NAMALWA (cell line): ENCODE results near the gene C16orf89.
"Not testable (repeated sequence)": the region's sequence is repeated elsewhere in the genome, so short reads cannot be mapped to it uniquely, and the experiment has no call there.

Source experiments
- DNase-seq: peaks from one replicate; pipeline ENCODE4 v3.0.0-alpha.2; 2015; ENCODE audit warnings: low spot score

Gene C16orf89

GRCh38 chr16:5084802-5085201, 19.0 kb upstream of the C16orf89 start:
- DNase-seq = peak; percentile 76

- not testable (repeated sequence) for DNase-seq
Measured at GRCh38 chr16:5084099-5084731, 18.5 kb upstream of the C16orf89 start.

GRCh38 chr16:5083646-5084045, 17.9 kb upstream of the C16orf89 start:
- DNase-seq = not testable (repeated sequence)

GRCh38 chr16:5080996-5081395, 15.2 kb upstream of the C16orf89 start:
- not testable (repeated sequence) for DNase-seq

- DNase-seq = not testable (repeated sequence)
Measured at GRCh38 chr16:5080461-5080860, 14.7 kb upstream of the C16orf89 start.

- DNase-seq = no peak
Measured at GRCh38 chr16:5078626-5079025, 12.9 kb upstream of the C16orf89 start.

- DNase-seq = no peak
Measured at GRCh38 chr16:5077304-5077703, 11.5 kb upstream of the C16orf89 start.

GRCh38 chr16:5075637-5076036, 9.9 kb upstream of the C16orf89 start:
- no peak for DNase-seq

- not testable (repeated sequence) for DNase-seq
Measured at GRCh38 chr16:5073771-5074170, 8.0 kb upstream of the C16orf89 start.

GRCh38 chr16:5073279-5073629, 7.5 kb upstream of the C16orf89 start:
- no peak for DNase-seq

- no peak for DNase-seq
Measured at GRCh38 chr16:5072334-5073278, 6.8 kb upstream of the C16orf89 start.

- DNase-seq = peak; percentile 91
Measured at GRCh38 chr16:5071681-5072333, 6.1 kb upstream of the C16orf89 start, which contains the start of gene ALG1. Gene ALG1, plus strand, starts transcription at chr16:5071843. Its CDS starts 7 bp downstream, at chr16:5071850.

GRCh38 chr16:5071341-5071680, 5.6 kb upstream of the C16orf89 start:
- no peak for DNase-seq

- no peak for DNase-seq
Measured at GRCh38 chr16:5070431-5071186, 4.9 kb upstream of the C16orf89 start.

GRCh38 chr16:5069854-5070253, 4.1 kb upstream of the C16orf89 start:
- DNase-seq = no peak

- DNase-seq = no peak
Measured at GRCh38 chr16:5069048-5069447, 3.3 kb upstream of the C16orf89 start.

- DNase-seq = no peak
Measured at GRCh38 chr16:5066511-5066910, 755 bp upstream of the C16orf89 start.

GRCh38 chr16:5065326-5065725, 430 bp downstream of the C16orf89 start:
- no peak for DNase-seq

- DNase-seq = no peak
Measured at GRCh38 chr16:5064915-5065314, 841 bp downstream of the C16orf89 start.

- DNase-seq = peak; percentile 35
Measured at GRCh38 chr16:5062790-5063765, 2.7 kb downstream of the C16orf89 start.

- no peak for DNase-seq
Measured at GRCh38 chr16:5062051-5062450, 3.7 kb downstream of the C16orf89 start.
